Activated T-helper 9 cell treated with anti-CD3 and anti-CD28 coated beads, Interleukin-2, amount 50 U/mL, for 16 hours (primary cell): ENCODE results near the gene METTL1.

Experiments used
- DNase-seq: peaks from one replicate; pipeline ENCODE4 v3.0.0-alpha.2; 2020; ENCODE audit warnings: low read depth

The METTL1 gene

DNA sequence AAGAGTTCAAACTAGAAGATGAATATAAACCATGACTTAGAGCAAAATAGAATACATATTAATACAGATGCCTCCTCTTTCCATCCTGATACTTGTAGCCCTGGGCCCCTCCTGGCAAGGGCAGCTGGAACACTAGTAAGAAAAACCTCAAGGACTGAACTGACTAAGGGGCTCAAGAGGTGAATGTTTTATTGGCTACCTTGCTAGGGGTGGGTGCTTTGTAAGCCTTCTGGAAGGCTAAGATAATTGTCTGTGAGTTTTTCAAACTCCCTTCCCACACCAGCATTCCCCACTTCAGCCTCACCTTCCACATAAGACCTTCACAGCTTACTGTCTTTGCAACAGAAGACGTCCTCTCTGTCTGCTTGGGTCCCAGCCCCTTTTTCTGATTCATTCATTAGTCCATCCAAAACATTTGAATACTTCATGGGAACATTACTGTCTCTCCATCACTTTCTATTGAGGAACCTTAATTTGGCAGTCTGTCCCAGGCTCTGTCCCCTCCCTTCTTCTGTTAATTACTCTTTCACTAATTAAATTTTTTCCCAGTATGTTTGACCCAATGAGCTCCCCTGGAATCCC, 18.1 kb downstream of the METTL1 start:
- no peak for DNase-seq

DNA sequence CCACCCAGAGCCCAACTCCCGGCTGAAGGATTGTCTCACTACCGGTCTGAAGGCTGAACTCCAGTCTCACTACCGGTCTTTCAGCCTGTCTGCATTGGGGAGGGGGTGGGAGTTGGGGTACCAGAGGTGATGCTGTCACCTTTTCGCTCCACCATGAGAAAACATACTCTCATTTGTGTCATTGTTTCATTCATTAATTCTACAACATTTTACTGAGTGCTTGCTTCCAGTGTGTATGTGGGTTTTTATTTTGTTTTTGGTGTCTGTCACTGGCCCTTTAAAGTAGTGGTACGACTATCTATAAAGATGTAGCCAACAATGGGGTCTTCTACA, 19.3 kb downstream of the METTL1 start:
- no peak for DNase-seq

DNA sequence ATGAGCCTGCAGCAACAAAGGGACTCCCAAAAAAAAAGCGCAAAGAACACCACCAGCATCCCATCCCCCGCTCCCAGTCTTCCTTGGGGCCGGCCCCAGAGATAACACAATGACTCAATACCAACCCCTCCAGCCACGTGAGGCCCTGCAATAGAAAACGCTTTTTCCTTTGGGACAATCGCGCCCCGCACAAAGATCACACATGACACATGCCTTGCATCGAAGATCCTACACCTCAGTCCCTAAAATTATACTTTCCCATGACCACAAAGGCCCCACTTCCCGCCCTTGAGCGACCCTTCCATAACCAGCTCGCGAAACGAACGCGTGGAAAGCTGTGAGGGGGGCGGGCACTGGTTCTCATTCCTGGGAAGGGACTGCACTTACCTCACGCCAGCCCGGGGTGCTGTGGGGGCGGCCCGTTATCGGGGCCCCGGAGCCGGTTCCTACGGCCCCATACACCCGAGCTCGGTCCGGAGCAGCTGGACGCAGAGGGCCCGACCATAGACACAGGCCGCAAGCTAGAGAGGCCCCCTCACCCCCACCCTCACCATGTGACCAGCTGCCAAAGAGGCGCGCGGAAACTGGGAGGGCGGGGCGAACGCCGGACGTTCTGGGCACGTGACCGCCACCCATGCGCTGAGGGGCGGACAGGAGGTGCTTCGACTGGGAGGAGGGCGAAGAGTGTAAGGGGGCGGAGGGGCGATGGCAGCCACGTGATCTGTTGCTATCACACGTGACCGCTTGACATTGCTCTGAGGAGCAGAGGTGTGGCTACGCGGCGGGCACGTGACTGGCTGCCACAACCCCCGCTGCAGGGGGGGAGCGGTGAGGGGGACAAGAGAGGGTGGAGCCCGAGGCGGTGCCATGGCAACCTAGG, 19.9 kb downstream of the METTL1 start, which contains the start of gene CDK4:
CDK4 (minus strand) TSS at position 523 of the 880 bp plus-strand sequence. CDS start 593 bp downstream, outside the sequence.
- DNase-seq, result peak; percentile 97

DNA sequence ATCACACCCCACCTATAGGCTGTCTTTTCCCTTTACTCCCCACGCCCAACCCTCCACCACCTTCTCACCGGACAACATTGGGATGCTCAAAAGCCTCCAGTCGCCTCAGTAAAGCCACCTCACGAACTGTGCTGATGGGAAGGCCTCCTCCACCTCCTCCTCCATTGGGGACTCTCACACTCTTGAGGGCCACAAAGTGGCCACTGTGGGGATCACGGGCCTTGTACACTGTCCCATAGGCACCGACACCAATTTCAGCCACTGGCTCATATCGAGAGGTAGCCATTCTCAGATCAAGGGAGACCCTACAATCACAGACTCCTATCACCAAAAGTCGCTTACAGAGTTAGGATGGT, 20.5 kb downstream of the METTL1 start:
- no peak for DNase-seq

DNA sequence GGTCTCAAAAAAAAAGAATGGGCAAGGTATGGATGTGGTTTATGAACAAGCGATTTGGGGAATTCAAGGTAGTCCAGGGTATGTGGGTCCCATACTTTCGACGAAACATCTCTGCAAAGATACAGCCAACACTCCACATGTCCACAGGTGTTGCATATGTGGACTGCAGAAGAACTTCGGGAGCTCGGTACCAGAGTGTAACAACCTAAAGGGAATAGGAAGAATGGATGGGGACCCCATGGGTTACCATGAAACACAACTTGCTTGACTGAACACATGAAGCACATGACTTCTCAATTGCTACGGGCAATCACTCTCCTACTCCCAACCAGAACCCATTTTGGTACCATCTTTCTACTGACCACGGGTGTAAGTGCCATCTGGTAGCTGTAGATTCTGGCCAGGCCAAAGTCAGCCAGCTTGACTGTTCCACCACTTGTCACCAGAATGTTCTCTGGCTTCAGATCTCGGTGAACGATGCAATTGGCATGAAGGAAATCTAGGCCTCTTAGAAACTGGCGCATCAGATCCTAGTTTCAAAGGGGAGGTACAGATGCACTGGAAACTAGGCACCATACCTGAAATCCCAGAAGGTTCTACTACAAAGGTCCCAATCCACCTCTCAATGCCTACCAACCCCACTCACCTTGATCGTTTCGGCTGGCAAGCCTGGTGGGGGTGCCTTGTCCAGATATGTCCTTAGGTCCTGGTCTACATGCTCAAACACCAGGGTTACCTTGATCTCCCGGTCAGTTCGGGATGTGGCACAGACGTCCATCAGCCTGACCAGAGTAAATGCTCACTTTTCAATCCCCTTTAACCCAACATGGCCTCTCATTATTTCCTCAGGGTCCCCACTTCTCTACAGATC, 21.1 kb downstream of the METTL1 start:
- DNase-seq, result no peak

DNA sequence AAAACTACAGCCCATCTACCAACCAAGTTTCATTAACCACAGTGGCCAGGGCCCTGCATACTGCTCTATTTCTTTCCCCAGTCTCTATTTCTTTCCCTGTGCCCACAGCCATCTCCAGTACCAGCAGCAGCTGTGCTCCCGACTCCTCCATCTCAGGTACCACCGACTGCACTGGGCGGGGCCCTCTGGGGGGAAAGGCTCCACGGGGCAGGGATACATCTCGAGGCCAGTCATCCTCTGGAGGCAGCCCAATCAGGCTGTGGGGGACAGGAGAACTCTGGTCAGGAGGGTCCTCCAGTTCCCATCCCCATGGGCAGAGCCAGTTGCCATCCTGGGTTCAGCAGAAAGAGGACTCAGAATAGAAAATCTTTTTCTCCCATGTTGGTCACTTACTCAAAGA, 22.8 kb downstream of the METTL1 start:
- DNase-seq, result no peak

DNA sequence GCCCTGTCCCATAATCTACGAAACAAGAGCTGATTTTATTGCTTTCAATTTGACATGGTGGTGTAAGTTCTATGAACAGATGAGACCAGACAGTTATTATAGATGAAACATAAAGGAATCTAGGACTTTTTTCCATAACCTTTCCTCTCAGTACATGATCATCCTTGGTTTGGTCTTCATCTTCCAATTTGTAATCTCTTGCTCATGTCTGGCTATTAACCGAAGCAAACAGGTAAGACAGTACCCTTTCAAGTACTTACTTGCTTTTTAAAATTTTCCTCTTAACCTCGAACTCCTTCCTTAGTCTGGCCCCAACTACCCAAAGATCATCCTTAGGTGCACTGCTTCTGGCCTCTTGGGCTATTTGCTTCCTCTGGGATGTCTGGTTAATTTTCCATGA, 25.9 kb downstream of the METTL1 start:
- DNase-seq, result no peak

DNA sequence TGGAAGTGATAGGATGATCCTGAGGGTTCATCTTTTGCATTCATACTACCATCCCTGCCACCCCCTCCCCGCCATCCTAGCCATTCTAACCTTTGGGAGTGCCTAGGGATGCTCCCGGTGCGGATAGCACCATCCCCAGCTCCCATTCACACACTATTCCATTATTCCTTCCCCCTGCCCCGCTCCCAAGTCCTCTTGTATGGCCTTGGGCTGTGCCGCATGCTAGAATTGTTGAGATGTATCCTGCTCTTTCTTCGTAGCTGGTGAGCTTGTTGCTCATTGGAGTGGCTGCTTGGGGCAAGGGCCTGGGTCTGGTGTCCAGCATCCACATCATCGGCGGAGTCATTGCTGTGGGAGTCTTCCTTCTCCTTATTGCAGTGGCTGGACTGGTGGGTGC, 26.4 kb downstream of the METTL1 start:
- DNase-seq, result no peak

DNA sequence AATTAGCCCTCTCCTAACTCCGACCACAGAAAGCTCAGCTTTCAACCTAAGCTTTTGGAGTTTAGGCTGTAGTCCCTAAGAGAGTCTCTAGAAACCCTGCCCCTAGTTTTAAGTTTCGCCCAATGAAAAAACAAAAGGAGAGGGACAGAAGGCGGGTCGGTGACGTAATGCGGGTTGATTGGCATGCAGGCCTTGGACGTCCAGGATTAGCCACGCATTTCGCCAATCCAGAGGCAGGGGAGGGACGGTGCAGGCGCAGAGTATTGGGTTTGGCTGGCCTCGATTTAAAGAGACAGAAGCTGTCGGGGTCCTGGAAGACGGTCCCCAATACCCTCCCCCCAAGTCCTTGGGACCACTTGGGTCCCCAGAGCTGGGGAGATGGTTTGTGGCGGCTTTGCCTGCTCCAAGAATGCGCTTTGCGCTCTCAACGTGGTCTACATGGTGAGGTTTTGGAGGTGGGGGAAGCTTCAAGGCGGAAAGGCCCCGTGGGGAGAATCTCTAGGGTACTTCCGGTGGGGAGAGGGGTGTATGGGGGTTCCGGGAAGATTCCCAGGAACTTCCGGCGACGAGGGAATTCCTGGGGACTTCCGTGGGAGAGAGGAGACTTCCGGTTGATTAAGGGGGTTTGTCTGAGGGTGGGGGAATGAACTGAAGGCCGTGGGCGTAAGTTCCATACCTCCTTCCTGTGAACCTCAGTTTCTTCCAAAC, 27.0 kb downstream of the METTL1 start, which contains the start of gene TSPAN31:
TSPAN31 (plus strand) TSS at position 263 of the 708 bp plus-strand sequence; CDS start at position 379, 116 bp downstream.
- DNase-seq, result peak; percentile 89

DNA sequence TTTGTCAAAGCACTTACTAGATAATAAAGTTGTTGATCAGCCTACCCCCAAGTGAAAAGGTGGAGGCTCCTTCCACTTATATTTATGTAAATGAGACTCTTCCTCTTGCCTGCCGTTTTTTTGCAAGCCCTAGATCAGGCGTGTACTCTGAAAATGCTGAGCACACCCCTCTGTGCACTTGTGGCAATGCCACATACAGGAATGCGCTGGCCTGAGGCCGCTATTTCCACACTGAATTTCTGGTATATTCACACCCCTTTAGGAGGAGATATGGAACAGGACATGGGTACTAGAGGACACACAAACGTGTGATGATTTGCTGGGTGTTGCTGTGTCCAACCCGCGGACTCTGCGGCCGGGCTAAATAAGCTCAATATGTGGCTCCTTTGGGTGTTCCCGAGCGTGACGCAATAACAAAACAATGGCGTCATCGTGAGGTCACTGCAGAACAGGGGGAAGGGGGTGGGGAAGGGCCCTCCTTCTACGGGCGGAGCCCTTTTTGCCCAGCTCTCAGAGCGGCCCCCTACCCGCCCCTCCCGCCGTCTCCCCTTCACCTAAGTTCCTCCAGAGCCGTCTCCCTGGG, 27.6 kb downstream of the METTL1 start:
- peak; percentile 54 for DNase-seq

DNA sequence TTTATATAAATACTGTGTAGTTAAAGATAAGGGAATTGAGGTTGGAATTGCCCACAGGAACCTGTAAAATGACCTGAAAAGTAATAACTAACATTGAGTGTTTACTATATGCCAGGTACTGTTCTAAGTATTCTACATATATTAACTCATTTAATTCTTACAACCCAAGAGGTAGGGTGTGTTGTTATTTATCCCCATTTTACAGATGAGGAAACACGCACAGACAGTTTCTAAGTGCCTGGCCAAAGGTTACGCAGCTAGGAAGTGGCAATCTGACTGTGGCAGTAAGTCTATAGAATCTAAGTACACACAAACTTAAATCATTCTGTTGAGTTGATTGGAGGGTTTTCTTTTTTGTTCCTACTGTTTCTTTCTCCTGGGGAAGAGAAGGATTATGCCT, 28.1 kb downstream of the METTL1 start:
- DNase-seq, result no peak

DNA sequence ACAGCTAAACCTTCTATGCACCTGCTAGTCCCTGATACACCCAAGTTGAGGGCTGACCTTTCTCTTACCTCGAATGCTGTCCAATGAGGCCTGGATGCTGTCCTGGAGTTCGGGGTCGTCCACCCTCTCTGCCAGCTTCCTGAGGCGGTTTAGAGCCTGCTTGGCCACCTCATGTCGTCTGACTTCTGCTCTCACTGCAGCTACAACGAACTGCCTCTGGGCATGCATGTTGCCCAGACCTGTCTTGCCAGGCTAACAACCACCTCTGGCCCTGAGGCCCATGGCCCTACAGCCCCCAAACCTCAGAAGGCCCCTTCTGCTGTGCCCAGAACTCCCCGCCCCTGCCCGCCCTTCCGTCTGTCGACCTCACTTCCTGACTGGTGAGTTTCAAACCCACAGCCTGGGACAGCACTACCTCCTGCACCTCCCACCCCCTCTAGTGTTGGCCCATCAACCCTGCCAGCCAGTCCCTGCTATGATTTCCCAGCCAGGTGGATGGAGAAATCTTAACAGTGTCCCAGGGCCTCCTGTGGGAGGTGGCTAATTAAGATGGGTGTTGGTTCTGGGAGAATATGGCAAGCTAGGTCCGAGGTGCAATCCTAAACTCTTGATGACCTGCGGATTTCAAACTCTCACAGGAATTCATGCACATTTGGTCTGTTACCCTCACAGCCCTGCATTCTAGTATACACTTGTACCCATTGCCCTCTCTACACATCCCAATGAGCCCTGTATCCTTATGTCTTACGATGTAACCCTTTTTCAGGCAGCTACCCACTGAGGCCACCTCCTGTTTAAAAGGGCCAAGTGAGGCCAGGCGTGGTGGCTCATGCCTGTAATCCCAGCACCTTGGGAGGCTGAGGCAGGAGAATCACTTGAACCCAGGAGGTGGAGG, 29.8 kb downstream of the METTL1 start:
- DNase-seq, result peak; percentile 65

DNA sequence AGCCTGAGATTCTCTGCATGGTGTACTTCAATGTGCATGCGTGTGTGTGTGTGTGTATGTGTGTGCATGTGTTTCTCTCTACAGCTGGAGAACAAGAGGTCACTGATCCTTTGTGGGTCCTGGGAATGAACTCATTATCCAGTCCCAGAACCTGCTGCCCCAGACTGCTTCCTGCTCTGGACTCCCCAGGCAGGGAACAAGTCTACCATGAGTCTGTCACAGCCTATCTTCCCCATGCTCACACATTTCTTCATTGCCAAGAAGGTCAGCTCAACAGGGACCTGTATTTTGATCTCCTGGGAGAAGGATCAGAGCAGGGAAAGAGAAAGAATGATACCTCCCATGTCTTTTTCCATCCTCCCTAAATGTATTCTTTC, 30.5 kb downstream of the METTL1 start:
- DNase-seq, result no peak

DNA sequence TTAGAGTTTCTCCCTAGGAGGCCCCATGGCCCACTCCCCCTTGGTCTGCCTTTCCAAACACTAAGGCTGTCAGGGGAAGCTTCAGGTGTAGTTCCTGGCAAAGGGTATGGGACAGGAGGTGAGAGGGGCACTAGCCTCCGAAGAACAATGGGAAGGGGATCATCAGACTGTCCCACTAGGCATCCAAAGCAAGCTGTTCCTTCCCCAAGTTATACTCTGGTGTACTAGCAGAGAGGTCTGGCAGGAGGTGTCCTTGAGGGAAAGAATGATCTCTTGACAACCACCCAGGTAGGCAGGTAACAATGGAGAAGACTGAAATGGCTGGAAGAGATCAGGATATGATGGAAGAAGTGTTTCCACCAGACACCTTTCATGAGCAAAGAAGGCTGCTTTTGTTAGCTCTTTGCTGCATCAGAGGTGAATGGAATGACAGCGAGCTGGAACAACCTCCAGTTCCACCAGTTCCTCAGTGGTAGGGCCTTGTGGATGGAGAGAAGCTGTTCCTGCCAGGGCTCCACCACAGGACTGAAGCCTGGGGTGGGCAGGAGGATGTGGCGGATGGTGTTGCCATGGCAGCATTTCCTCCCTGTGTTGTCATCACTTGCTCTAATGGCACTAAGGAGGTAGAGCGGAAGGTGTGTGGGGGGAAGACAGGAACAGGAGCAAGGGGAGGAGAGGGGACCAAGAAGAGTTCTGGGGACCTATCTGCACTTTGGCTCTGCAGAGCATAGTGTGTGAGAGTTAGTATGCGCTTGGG, 31.1 kb downstream of the METTL1 start:
- peak; percentile 59 for DNase-seq

DNA sequence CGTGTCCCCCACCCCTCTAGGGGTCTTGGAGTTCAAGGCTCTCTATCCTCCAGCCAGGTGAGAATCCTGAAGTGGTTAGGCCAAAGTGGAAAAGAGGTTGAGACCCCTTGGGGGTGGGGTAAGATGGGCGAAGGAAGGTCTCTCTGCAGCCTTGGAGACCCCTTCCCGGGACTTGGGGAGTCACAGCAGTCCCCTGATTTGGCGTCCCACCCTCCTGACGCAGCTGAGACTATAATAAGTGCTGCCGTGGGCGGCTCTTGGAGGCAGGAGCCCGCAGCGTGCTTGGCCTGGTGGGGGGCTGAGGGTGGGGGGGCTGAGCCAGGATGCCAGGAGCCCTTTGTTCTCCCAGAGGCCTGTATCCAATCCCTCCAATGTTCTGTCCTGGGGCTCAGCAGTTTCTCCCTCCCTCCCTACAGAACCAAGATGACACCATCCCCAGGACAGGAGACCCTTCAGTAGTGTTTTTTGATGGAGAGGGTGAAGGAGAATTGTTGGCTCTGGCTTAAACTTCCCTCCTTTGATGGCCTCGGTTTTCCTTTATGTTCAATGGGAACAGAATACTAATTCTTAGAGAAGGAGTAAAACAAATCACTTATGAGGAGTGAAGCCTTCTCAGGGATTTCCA, 31.9 kb downstream of the METTL1 start:
- DNase-seq, result no peak

DNA sequence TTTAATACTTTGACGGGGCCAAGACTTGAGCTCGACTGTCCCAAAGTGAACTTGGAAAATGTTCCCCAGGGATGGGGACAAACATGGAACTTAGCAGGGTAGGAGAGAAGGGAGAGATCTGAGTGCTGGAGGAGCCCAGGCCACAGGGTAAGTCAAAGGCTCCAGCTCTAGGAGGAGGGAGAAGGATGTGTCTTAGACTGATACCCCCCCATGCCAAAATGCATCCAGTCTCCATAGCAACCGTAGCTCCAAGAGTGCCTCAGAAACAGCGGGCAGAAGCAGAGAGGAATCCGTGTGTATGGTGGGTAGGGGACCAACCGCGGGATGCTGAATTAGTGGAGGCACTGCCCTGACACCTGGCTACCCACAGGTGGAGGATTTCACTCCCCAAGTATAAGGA, 32.5 kb downstream of the METTL1 start:
- DNase-seq, result no peak

DNA sequence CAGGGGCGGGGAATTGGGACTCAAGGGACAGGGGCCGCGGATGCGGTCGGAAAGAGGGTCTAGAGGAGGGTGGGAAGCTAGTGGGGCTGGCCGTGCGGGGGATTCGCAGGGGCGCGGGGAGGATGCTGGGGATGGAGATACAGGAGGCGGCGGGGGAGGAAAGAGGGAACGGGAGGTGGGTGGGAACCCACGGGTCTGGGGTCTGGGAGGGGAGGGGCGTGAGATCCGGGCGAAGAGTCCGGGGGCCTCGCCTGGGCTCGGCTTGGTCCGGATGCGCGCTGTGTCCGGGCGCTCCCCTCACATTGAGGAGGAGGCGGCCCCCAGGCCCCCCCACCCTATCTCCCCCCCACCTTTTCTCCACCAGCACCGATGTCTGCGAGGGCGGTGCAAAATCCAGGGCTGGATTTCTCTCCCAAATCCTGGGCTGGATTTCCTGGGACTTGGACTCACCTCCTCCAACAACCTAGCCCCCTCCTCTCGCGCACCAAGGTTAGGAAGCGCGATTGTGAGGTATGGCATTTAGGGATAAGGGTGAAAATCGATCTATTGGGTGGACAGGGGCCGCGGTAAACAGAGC, 33.2 kb downstream of the METTL1 start, which contains the start of gene AGAP2:
AGAP2 (minus strand) TSS at position 82 of the 577 bp plus-strand sequence. CDS start 496 bp downstream, outside the sequence.
- DNase-seq, result no peak

DNA sequence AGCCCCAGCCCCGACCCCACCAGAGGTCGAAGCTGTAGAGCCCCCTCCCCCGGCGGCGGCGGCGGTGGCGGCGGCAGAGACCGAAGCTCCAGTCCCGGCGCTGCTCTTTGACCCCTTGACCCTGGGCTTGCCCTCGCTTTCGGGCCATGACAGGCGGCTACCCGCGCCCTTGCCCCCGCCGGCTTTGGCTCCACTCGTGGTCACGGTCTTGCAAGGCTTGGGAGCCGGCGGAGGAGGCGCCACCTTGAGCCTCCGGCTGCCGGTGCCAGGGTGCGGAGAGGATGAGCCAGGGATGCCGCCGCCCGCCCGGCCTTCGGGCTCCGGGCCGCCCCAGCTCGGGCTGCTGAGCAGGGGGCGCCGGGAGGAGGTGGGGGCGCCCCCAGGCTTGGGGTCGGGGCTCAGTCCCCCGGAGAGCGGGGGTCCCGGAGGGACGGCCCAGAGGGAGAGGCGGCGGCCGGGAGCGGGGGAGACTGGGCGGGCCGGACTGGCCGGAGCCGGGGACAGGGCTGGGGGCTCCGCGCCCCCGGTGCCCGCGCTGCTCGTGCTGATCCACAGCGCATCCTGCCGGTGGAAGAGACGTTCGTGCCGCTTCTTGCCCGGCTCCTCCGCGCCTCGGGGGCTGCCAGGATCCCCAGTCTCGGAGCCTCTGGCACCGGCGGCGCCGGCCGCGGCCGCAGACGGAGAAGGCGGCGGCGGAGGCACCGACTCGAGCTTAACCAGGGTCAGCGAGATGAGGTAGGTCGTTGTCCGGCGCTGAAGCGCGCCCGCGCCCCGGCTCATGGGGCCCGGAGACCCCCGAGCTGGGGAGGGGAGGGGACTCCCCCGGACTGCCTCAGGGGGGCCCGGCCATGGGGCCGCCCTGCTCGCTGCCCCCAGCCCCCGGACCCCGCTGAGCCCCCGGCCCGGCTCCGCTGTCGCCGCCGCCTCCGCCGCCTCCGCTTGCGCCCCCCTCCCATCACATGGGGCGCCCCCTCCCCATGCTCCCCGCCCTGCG, 34.1 kb downstream of the METTL1 start:
- DNase-seq, result no peak
